HCT116 (cell line): Measurements from ENCODE around the gene GANC. TPM values are rescaled to one million over a fixed set of nuclear protein-coding genes. Genes with fewer than 3 reads are reported as not detected.

Experiments
- ATAC-seq: fragments of 200-7000 bp; cut with Tn5 transposase; 2 replicates; pipeline ENCODE4 v1.9.1; 2020; ENCODE audit warnings: mild to moderate bottlenecking, moderate library complexity
- BruUV-seq: library from RNA; stranded (reverse); fragments of 400-500 nt; replicated peaks from 2 replicates; lab custom pipeline; 2021; lab: Mats Ljungman, UMichigan
- CTCF ChIA-PET: fragments of 300-600 bp; sonication (Branson Sonifier 250); formaldehyde crosslinking; loops from one replicate; lab custom pipeline; 2021; ENCODE audit warnings: antibody characterized with exemption; lab: Charles Lee
- POLR2A ChIA-PET: fragments of 300-600, 350-600 bp; sonication (Branson Sonifier 250); formaldehyde crosslinking; loops from one replicate; lab custom pipeline; 2021; ENCODE audit warnings: antibody characterized with exemption; lab: Charles Lee
- RAD21 ChIA-PET, 2 experiments: fragments of 300-600 bp; sonication (Branson Sonifier 250); formaldehyde crosslinking; loops; one replicate each; lab custom pipeline; 2023; ENCODE audit warnings: low total read pairs in 2 of 2; ENCODE audit not compliant: uncharacterized antibody in 2 of 2, unreplicated experiment in 2 of 2, low non-redundant PET in 1 of 2; lab: Charles Lee
- DNase-seq: peaks from one replicate; pipeline ENCODE4 v3.0.0-alpha.2; 2010; ENCODE audit warnings: low read depth, low spot score
- H2AFZ ChIP-seq: fragments of 200-600 bp; shearing (Covaris generic), sonication (generic); 2 replicates; pipeline ENCODE4 v1.6.1; 2017; ENCODE audit warnings: low read depth, mixed run types, mixed read lengths, antibody characterized with exemption, low read length; ENCODE audit not compliant: poor library complexity, severe bottlenecking
- H3K27ac ChIP-seq: 2 replicates; pipeline ENCODE4 v1.5.1; 2012; ENCODE audit warnings: low read depth, low read length
- H3K27me3 ChIP-seq: fragments of 200-600 bp; sonication (generic); 2 replicates; pipeline ENCODE4 v1.6.1; 2016; ENCODE audit warnings: mixed run types, low read length, mixed read lengths; ENCODE audit not compliant: insufficient read depth
- H3K36me3 ChIP-seq, 2 experiments: fragments of 200-500 bp in 1 of 2; fragments of 200-600 bp in 1 of 2; sonication (Bioruptor generic) in 1 of 2; sonication (generic) in 1 of 2; 2 replicates each; pipeline versions ENCODE4 v1.5.1 to v1.6.1; 2014 to 2016; ENCODE audit warnings: low read length in 2 of 2, inconsistent platforms in 1 of 2, mixed read lengths in 1 of 2, mixed run types in 1 of 2; ENCODE audit not compliant: insufficient read depth in 2 of 2, control insufficient read depth in 1 of 2
- H3K4me1 ChIP-seq, 2 experiments: fragments of 200-600 bp in 1 of 2; sonication (generic) in 1 of 2; 2 replicates each; pipeline versions ENCODE4 v1.5.1 to v1.6.1; 2012 to 2017; ENCODE audit warnings: low read length in 2 of 2, inconsistent platforms in 1 of 2, mild to moderate bottlenecking in 1 of 2, mixed read lengths in 1 of 2, mixed run types in 1 of 2, moderate library complexity in 1 of 2; ENCODE audit not compliant: insufficient read depth in 2 of 2, control insufficient read depth in 1 of 2
- H3K4me2 ChIP-seq: fragments of 200-600 bp; sonication (generic); 2 replicates; pipeline ENCODE4 v1.6.1; 2017; ENCODE audit warnings: mixed run types, low read length, mixed read lengths
- H3K4me3 ChIP-seq, 2 experiments: fragments of 200-600 bp in 1 of 2; sonication (generic) in 1 of 2; replicated peaks in 1 of 2; 2 replicates each; pipeline ENCODE4 v1.5.1; 2011 to 2016; ENCODE audit warnings: low read length in 2 of 2, control low read depth in 1 of 2, low read depth in 1 of 2, mild to moderate bottlenecking in 1 of 2, mixed read lengths in 1 of 2, mixed run types in 1 of 2
- H3K79me2 ChIP-seq: fragments of 200-600 bp; sonication (generic); 2 replicates; pipeline ENCODE4 v1.6.1; 2017; ENCODE audit warnings: mild to moderate bottlenecking, mixed run types, low read length, moderate library complexity, mixed read lengths; ENCODE audit not compliant: insufficient read depth
- H3K9ac ChIP-seq: fragments of 200-600 bp; sonication (generic); 2 replicates; pipeline ENCODE4 v1.6.1; 2016; ENCODE audit warnings: low read length, mixed read lengths
- H3K9me2 ChIP-seq: fragments of 200-600 bp; sonication (generic), shearing (Covaris generic); 2 replicates; pipeline ENCODE4 v1.6.1; 2017; ENCODE audit warnings: mixed run types, mild to moderate bottlenecking, moderate library complexity; ENCODE audit not compliant: insufficient read depth
- H3K9me3 ChIP-seq, 2 experiments: fragments of 200-500 bp in 1 of 2; fragments of 200-600 bp in 1 of 2; sonication (Bioruptor generic) in 1 of 2; sonication (generic) in 1 of 2; 2 replicates each; pipeline ENCODE4 v1.6.1; 2014 to 2017; ENCODE audit warnings: low read length in 2 of 2, mixed read lengths in 2 of 2, inconsistent platforms in 1 of 2, low read depth in 1 of 2, mild to moderate bottlenecking in 1 of 2, mixed run types in 1 of 2, moderate library complexity in 1 of 2; ENCODE audit not compliant: control insufficient read depth in 1 of 2, insufficient read depth in 1 of 2
- H4K20me1 ChIP-seq: fragments of 200-600 bp; sonication (generic), shearing (Covaris generic); 2 replicates; pipeline ENCODE4 v1.6.1; 2017; ENCODE audit warnings: mixed run types, mild to moderate bottlenecking, moderate library complexity; ENCODE audit not compliant: insufficient read depth
- ATF3 ChIP-seq: IDR thresholded peaks from 2 replicates; pipeline ENCODE4 v1.6.1; 2012
- CEBPB ChIP-seq: IDR thresholded peaks from 2 replicates; pipeline ENCODE4 v1.6.1; 2012; ENCODE audit warnings: low read depth
- CTCF ChIP-seq, 3 experiments: fragments of 200-600 bp in 1 of 3; sonication (generic) in 1 of 3; IDR thresholded peaks in 2 of 3; conservative IDR thresholded peaks in 1 of 3; 2 replicates each; pipeline ENCODE4 v1.5.1; 2012 to 2017; ENCODE audit warnings: low read depth in 2 of 3, low read length in 2 of 3, antibody characterized with exemption in 1 of 3, borderline replicate concordance in 1 of 3, control low read depth in 1 of 3, mild to moderate bottlenecking in 1 of 3, mixed read lengths in 1 of 3, mixed run types in 1 of 3, moderate library complexity in 1 of 3; ENCODE audit not compliant: insufficient read depth in 1 of 3
- EGR1 ChIP-seq: IDR thresholded peaks from 2 replicates; pipeline ENCODE4 v1.6.1; 2012; ENCODE audit warnings: low read depth
- ELF1 ChIP-seq: IDR thresholded peaks from 2 replicates; pipeline ENCODE4 v1.6.1; 2012; ENCODE audit warnings: low read depth, borderline replicate concordance
- EZH2 ChIP-seq: fragments of 200-600 bp; sonication (generic); IDR thresholded peaks from 2 replicates; pipeline ENCODE4 v1.6.1; 2017; ENCODE audit warnings: antibody characterized with exemption, mixed run types
- FOSL1 ChIP-seq: IDR thresholded peaks from 2 replicates; pipeline ENCODE4 v1.6.1; 2012; ENCODE audit warnings: low read depth
- JUND ChIP-seq: IDR thresholded peaks from 2 replicates; pipeline ENCODE4 v1.6.1; 2012
- MAX ChIP-seq: IDR thresholded peaks from 2 replicates; pipeline ENCODE4 v1.6.1; 2012
- POLR2A ChIP-seq: IDR thresholded peaks from 2 replicates; pipeline ENCODE4 v1.7.0; 2011; ENCODE audit warnings: borderline replicate concordance; ENCODE audit not compliant: insufficient read depth, insufficient read length; ENCODE audit errors: extremely low read depth
- RAD21 ChIP-seq: IDR thresholded peaks from 2 replicates; pipeline ENCODE4 v1.6.1; 2012; ENCODE audit warnings: low read depth, mild to moderate bottlenecking
- SIN3A ChIP-seq: IDR thresholded peaks from 2 replicates; pipeline ENCODE4 v1.6.1; 2012; ENCODE audit warnings: low read depth
- SP1 ChIP-seq: IDR thresholded peaks from 2 replicates; pipeline ENCODE4 v1.6.1; 2012; ENCODE audit warnings: low read depth
- SRF ChIP-seq: IDR thresholded peaks from 2 replicates; pipeline ENCODE4 v1.6.1; 2012; ENCODE audit warnings: low read depth
- TCF7L2 ChIP-seq: IDR thresholded peaks from 2 replicates; pipeline ENCODE4 v1.7.0; 2011; ENCODE audit warnings: borderline replicate concordance, inconsistent platforms; ENCODE audit not compliant: insufficient read depth, insufficient read length; ENCODE audit errors: extremely low read depth
- YY1 ChIP-seq: IDR thresholded peaks from 2 replicates; pipeline ENCODE4 v1.6.1; 2011; ENCODE audit warnings: low read length, low read depth, moderate library complexity, mild to moderate bottlenecking; ENCODE audit not compliant: insufficient replicate concordance; ENCODE audit errors: extremely low read depth
- ZBTB33 ChIP-seq: IDR thresholded peaks from 2 replicates; pipeline ENCODE4 v1.6.1; 2011; ENCODE audit warnings: mild to moderate bottlenecking, low read length, moderate library complexity; ENCODE audit not compliant: insufficient replicate concordance; ENCODE audit errors: extremely low read depth
- ZFX ChIP-seq: fragments of 450-650 bp; IDR thresholded peaks from 2 replicates; pipeline ENCODE4 v1.6.1; 2017
- ZNF274 ChIP-seq: fragments of 200-500 bp; sonication (Bioruptor generic); IDR thresholded peaks from 2 replicates; pipeline ENCODE4 v1.6.1; 2014; ENCODE audit warnings: mild to moderate bottlenecking, low read depth, low read length, inconsistent platforms
- intact Hi-C: fragments of 100-400 bp; cut with micrococcal nuclease; formaldehyde crosslinking; loops from 2 replicates; pipeline ENCODE4 v1.10.0; 2022
- total RNA-seq: library from RNA; stranded (reverse); gene quantifications from one replicate; pipeline ENCODE4 v1.2.1, GENCODE V29; 2021; ENCODE audit not compliant: unreplicated experiment

Gene GANC
- total RNA-seq, 1 experiment from 2014 or later = 13.1 TPM

GRCh38 chr15:42319206-42319605 lies 46.2 kb downstream of the GANC start:
- Histone ChIP-seq H3K9ac (no peak overlapping the region), H2AFZ (no peak overlapping the region), H3K27ac (no peak overlapping the region), H3K9me2 (no peaks in the 10 kb centered on the region), H3K4me3 (no peak overlapping the region), H3K4me2 (no peak overlapping the region), H3K36me3 (no peaks in the 10 kb centered on the region), H4K20me1 (no peaks in the 10 kb centered on the region), H3K27me3 (no peaks in the 10 kb centered on the region), H3K9me3 (no peaks in the 10 kb centered on the region), H3K79me2 (no peaks in the 10 kb centered on the region), H3K4me1 (no peaks in the 10 kb centered on the region)
- ChIA-PET CTCF (no interaction called here), POLR2A (no interaction called here), RAD21 (no interaction called here)
- BruUV-seq = no TSS peak
- no peak for DNase-seq
- no peak for ATAC-seq
- intact Hi-C loops = no loop called here
- no peak for TF ChIP-seq SRF
- TF ChIP-seq TCF7L2 = no peak
- no peak for TF ChIP-seq ZFX
- no peak for TF ChIP-seq FOSL1
- no peak for TF ChIP-seq SIN3A

- DNase-seq = no peak
- ChIA-PET POLR2A (no interaction called here), RAD21 (no interaction called here), CTCF (interaction anchor here (1.4 kb wide), 1 partner anchor 61 kb away, joined by 3 read pairs; no protein-coding TSS in a partner anchor)
- no peaks in the 10 kb centered on the region for H3K4me1 ChIP-seq
- no peak overlapping the region for H3K4me2 ChIP-seq
- intact Hi-C loops = no loop called here
- H3K9me3 ChIP-seq = no peaks in the 10 kb centered on the region
- no peaks in the 10 kb centered on the region for H4K20me1 ChIP-seq
- BruUV-seq = no TSS peak
- no peak overlapping the region for H2AFZ ChIP-seq
- no peaks in the 10 kb centered on the region for H3K27me3 ChIP-seq
- H3K27ac ChIP-seq = no peak overlapping the region
- no peak overlapping the region for H3K9ac ChIP-seq
- H3K9me2 ChIP-seq = no peaks in the 10 kb centered on the region
- H3K79me2 ChIP-seq = no peaks in the 10 kb centered on the region
- no peak overlapping the region for H3K4me3 ChIP-seq
- no peak for ATAC-seq
- H3K36me3 ChIP-seq = no peaks in the 10 kb centered on the region
- TF ChIP-seq EZH2 (no peak), ZNF274 (no peak), YY1 (no peak), SP1 (no peak), JUND (no peak), SIN3A (no peak), RAD21 (no peak), POLR2A (no peak), MAX (no peak), ATF3 (no peak), TCF7L2 (no peak), ELF1 (no peak), ZBTB33 (no peak), CTCF (IDR thresholded peaks at IDR 0.05 in 2 of 3, conservative IDR thresholded peaks at IDR 0.05 in 1 of 3; ENCODE audit: borderline replicate concordance in 1 of 3, insufficient read depth in 1 of 3, low read depth in 2 of 3, low read length in 2 of 3) (no peak), CEBPB (no peak), EGR1 (no peak)
These were observed 51.3 kb downstream of the GANC start for GRCh38 chr15:42324308-42324707.
